HG02763 (cell line): ENCODE measurements around the gene KCNK15.
A peak's percentile ranks its signal among the peaks of the same experiment; 100 is the strongest.
"Not testable (repeated sequence)": the region's sequence is repeated elsewhere in the genome, so short reads cannot be mapped to it uniquely, and the experiment has no call there.

Source experiments
- ATAC-seq: cut with Tn5 transposase; IDR thresholded peaks from one replicate; pipeline ENCODE4 v1.9.1; 2021; ENCODE audit warnings: mild to moderate bottlenecking, moderate library complexity; ENCODE audit not compliant: unreplicated experiment

KCNK15 gene

DNA sequence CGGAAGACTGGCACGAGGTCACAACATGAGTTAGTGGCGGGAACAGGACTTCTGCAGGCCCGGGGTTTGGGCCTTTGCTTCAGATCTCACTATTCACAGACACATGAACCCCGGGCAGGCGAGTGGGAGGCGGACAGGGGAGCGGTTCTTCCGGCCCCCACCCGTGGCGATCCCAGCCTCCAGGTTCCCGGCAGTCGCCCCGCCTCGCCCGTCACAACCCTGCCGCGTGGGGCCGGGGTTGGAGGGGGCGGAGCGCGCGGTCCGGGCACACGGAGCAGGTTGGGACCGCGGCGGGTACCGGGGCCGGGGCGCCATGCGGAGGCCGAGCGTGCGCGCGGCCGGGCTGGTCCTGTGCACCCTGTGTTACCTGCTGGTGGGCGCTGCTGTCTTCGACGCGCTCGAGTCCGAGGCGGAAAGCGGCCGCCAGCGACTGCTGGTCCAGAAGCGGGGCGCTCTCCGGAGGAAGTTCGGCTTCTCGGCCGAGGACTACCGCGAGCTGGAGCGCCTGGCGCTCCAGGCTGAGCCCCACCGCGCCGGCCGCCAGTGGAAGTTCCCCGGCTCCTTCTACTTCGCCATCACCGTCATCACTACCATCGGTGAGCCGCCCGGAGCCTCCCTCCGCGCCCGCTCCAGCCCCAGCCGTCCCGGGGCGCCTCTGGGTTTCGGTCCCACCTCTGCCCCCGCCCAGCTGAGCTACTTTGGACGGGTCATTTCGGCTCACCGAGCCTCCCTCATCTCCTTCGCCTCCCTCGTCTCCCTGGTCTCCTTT is at the start of gene KCNK15:
TSS of gene KCNK15 (plus strand) at position 268 of the 769 bp plus-strand sequence. CDS start at position 314, 46 bp downstream.
- no peak for ATAC-seq

DNA sequence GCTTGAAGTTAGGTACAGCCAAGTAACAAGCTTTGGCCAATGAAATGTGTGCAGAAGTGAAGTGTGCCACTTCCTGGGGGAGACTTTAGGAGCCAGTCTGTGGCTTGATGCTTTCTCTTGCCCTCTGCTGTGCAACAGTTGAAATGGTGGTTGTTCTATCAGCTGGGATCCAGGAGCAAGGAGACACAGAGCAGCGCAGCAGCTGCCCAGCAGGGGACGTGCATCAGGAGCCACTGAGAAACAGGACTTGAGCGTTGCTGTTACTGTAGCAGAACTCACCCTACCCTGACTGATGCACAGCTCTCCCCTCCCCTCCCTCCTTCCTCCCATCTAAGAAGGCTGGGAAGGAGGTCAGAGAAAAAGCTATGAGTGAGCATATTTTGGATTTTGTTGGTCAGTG is 49.4 kb upstream of the KCNK15 start:
- no peak for ATAC-seq

DNA sequence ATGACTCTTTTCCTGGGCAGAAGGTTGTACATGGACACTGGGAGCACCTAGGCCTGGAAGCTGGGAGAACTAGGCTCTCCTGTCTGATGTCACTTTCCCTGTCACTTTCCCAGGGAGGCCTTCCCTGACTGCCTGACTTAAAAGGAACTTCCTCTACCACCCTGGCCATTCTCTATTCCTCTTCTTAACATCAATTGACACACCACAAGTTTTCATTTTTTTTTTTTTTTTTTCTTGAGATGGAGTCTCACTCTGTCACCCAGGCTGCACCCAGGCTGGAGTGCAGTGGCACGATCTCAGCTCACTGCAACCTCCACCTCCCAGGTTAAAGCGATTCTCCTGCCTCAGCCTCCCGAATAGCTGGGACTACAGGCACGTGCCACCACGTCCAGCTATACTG is 48.6 kb upstream of the KCNK15 start:
- not testable (repeated sequence) for ATAC-seq

DNA sequence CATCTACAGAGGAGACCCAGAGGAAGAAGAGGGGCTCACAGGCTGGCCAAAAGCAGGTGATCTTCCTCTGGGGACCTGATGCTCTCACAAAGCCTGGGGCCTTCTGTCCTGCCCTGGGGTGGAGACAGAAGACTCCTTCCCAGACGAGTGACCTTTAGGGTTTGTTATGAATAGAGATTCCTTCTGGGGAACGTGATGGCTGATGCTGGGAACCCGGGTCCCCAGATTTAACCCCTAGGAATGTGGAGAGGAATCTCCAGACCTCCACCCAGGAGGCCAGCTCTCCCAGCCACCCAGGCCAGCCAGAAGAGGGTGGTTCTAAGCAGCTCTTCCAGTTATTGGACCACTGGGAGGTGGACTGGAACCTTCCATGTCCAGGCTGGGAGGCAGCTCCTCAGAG is 47.3 kb upstream of the KCNK15 start:
- no peak for ATAC-seq

DNA sequence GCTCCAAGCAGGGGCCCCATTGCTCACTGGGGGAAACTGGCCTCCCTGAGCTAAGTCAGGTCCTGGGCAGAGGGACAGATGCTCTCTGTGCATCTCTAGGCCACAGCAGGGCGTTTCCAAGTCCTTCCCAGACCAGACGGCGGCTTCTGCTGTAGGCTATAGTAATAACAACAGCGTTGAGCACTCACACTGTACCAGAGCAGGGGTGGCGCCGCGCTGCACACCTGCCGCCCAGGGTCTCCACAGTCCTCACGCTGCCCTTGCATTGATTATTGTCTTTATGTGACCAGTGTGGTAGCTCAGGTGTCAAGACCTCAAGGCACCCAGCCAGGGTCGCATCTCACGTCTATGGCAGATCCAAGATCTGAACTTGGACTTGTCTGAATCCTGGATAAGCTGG is 45.4 kb upstream of the KCNK15 start:
- ATAC-seq: no peak

DNA sequence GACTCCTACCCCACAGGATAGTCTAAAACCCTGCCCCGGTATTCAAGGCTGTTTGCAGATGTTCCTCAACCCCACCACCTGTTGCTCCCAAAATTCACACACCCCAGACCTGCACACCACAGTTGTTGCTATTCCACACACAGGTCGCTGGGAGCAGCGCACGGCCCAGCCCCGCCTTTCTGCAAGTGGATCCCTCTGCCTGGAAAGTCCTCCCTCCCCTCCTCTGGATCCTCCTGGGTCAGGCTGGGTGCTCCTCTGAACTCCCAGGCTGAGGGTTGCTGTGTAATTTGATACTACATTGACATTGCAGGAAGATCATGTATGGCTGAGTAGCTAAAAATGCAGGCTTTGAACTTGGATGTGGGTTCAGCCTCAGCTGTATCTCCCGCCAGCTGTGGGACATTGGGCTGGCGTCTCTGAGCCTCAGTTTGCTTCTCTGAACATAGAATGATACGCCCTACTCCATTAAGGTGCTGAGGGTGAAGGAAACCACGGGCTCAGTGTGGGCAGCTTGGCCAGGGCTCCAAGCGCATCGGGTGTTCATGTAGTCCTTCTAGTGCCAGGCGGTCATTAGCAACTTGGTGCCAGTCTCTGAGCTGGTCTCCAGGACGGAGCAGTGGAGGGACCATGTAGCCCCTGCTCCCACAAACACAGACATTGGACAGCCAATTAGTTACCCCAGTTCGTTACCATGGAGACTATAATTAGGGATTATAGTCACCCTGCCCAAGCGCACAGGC is 44.4 kb upstream of the KCNK15 start:
- ATAC-seq: no peak

DNA sequence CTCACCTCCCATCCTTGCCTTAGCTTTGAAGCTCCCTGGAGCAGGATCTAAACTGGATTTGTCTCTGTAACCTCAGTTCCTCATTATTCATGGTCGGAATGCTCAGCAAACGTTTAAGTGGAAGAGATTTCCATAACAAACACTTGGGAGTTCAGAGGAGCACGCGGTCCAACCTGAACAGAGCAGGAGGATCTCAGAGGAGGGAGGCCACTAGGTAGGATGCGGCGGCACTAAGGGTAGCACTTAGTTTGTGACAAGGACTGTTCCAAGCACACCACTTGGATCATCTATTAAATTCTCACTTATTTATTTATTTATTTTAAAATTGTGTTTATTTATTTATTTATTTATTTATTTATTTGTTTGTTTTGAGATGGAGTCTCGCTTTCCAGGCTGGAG is 43.8 kb upstream of the KCNK15 start:
- ATAC-seq: no peak

DNA sequence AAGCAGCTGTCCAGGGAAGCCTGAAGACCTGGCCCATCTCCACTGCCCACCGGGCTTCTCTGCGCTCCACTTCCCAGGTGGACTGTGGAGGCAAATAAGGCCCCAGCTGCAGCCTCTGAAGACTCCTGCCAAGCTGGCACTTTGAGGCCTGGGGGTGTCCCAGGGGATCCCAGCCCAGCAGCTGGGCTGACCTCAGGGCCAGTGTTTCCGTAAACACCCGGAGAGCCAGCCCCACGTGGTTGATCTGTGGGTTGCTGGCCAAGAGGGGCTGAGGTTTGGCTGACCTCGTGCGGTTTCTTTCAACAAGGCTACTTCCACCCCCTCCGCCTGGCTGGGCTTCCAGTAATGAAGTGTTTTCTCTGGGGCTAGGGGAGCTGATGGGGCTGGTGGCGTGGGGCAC is 42.9 kb upstream of the KCNK15 start:
- ATAC-seq: peak; percentile 69

DNA sequence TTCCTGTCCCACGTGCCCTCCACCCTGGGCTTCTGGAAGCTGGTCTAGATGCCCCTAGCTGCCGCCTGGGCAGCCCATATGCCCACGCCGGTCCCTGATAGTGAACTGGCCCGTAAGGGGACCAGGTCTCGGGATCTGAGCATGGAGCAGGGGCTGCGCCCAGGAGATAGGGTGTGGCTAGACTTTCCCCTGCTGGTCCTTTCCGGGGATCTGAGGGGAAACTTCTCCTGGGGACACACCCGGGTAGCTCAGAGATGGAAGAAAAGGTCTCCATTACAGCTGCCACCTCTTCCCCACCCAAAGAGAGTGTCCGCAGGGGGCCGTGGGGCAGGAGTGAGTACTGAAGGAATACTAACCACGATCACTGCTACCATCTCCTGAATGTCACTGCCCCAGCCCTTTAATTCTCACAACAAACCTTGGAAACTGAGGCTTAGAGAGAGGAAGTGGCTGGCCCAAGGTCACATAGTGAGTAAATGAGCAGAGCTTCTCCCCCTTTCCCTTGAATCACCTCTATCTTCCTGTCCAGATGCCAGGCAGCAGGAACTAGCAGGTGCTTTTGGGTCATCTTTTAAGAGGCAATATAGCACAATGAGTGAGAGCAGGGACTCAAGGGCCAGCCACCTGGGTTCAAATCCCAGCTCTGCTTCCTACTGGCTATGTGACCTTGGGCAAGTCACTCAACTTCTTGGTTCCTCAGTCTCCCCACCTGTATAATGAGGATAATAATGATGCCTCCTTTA is 42.3 kb upstream of the KCNK15 start:
- ATAC-seq: peak; percentile 23

DNA sequence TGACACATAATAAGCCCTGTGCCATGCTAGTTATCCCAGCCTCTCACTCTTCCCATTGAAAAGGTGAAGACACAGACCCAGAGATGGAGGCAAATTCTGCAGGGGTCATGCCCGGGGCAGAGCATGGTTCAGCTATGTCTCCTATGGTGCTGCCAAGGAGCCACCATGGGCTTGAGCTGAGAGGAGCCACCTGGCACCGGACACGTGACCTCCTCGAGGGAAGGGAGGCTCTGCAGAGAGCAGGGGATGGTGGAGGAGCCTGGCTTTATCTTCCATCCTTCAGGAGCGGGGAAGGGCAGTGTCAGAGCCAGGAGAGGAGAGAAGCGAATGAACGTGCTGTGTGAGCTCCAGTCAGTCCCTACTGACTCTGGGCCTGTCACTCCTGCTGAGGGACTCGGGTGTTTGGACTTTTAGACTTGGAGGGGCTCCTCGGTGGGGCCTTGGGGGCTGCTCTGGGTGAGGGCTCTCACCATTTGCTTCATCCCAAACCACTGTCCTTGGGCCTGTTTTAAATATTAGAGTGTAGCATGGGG is 41.6 kb upstream of the KCNK15 start:
- no peak for ATAC-seq

DNA sequence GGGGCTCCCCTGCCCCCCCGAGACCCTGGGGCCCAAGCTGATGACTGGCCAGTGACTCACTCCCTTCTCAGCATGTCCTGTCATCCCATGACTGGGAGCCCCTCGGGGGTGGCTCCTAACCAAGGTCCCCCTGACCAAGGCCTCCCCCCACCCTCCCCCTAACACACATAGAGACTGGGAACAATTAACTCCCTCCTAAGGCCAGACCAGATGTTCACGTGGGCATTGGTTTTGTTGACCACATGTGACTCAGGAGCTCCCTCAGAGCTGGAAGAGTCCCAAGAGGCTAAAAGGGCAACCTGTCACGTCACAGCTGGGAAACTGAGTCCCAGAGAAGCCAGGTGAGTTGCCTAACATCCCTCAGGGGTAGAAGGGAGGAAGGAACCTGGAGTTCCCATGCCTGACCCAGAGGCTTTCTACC is 41.1 kb upstream of the KCNK15 start:
- ATAC-seq: no peak

DNA sequence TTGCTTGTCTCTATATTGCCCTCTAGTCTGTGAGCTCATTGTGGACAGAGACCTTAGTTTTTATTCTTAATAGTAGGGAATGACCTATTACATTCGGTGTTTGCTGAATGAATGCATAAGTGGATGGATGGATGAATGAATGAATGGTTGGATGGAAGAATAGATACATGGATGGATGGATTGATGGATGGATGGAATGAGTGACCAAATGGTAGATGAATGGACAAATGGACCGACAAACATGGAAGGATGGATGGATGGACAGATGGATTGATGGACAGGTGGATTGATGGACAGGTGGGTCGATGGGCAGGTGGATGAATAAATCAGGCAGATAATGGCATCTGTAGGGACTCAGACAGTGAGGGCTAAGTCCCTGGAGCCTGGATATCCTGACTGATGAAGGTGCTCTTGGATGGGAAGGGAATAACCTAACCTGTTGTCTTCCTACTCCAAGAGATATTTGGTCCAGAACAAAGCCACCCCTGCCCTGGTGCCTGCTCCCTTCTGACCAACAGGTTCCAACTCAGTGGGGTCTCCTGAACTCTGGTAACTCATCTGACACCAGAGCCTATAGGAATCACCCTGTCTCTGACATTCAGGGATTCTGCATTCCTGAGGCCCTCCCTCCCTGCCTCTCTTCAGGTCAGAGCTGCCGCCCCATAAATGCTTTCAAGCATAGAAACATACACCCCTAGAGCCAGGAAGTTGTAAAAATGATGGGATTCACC is 40.1 kb upstream of the KCNK15 start:
- ATAC-seq: no peak

DNA sequence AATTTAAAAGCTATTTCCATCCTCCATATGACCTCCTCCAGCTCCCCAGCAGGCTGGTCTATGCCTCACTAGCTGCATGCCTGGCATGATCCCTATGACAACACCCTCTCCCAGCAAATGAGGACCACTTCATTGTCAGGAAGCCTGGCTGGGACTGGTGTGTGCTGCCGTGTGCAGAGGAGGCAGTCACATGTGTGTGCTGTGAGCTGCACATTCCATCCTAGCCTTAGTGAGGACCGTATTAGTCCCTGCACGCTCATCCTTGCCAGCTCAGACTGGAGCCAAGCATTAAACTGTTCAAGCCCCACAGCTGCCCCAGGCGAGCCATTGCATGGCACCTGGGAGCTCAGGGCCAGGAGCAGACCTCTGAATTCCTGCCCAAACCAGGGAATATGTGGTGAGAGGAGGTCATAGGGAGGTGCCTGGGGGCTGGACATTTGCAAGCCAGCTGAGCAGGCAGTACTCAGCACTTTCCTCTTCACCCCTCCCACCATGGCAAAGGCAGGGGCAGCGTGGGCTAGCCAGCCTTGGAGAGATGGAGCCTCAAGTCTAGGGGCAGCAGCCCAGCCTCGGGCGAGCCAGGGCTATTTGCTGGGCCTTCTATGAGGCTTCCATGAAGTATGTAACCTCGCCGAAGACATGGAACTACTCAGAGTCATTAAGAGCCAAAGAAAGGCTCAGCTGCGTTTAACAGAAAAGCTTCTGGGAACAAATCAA is 39.2 kb upstream of the KCNK15 start:
- ATAC-seq: no peak

DNA sequence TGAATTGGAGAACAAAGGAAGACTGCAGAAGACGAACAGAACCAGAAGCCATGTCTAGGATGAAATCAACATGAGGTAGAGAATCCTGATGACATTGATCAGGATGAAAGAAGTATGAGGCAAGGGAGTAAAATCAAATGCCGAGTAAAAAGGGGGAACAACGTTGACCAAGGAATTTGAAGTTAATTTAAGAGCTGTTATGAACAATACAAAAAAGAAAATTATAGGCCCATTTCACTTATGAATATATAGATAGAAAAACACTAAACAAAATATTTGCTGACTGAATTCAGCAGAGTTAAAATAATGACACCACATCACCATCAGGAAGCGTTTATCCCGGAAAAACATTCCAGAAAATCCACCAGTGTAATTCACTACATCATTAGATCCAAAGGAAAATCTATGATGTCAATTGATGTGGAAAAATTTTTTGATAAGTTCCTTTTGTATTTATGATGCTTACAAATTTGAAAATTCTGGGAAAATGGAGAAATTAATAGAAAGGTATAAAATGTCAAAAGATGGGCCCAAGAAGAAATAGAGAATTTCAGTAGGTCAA is 38.6 kb upstream of the KCNK15 start:
- ATAC-seq: no peak

DNA sequence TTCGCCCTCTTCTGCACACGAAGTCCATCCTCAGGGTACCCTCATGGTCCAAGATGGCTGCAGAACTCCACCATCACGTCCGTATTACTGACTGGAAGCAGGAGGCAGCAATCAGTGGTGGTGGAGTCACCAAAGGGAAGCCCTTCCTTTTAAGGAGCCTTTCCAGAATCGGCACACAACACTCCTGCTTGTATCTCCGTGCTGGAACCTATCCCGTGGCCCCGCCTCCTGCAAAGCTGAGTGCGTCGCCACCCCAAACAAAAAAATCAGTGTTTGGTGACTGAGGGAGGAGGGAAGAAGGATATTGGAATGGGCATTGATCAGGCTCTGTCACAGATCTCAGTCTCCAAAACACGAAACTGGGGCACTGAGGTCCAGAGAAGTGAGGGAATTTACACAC is 36.3 kb upstream of the KCNK15 start:
- ATAC-seq: no peak

DNA sequence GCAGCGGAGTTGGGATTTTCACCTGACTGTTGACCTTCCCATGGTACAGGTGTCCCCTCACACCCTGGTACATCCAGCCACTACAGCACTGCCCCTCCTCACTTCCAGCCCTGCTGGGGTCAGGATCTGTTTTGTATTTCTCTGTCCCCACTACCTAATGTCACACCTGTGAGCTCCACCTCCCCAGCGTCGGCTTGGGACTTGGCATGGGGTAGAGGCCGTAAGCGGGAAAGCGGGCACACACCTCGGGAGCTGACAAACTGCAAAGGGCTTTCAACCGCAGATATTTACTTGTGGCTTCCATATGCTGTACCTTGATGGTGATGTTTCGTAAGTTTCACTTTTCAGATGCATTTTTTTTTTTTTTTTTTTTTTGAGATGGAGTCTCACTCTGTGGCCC is 35.9 kb upstream of the KCNK15 start:
- ATAC-seq: no peak

DNA sequence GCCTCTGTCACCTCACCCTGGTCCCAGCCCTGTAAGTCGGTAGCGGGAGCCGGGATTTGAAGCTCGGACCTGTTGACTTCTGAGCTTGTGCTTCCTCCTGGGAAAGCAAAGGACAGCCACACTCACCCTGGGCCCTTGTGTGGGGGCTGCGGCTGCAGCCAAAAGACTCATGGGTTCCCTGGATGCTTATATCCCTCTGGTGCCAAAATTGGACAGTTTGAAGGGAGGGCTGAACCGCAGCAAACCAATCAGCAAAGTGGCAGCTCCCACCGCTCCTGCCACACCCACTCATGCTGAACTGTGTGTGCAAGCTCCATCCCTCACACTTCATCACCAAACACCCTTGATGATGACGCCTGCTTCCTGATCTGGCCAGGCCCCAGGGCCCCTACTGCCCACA is 34.4 kb upstream of the KCNK15 start:
- no peak for ATAC-seq

DNA sequence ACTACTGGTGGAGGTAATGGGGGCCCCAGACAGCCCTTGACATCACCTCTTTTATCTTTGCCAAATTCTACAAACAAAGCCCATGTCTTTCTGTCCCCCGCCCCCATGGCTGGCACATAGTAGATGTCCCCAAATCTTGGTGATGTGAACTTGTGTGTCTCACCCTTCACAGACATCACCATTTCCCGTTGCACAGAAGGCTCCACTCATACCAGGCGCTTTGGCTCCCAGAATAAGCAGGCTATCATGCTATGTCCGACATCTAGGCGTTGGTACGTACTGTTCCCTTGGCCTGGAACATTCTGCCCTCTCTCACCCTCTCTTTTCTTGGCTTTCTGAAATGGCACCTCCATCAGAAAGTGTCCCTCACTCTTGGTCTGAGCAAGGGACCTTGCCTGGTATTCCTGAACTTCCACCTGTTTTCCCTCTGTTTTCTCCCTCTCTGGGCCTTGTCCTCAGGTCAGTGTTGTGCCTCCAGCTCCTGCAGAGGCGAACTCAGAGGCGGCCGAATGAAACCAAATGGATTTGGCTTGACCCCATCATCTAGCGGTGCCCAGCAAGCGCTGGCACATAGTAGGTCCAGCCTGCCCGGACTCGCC is 31.5 kb upstream of the KCNK15 start:
- ATAC-seq: no peak

DNA sequence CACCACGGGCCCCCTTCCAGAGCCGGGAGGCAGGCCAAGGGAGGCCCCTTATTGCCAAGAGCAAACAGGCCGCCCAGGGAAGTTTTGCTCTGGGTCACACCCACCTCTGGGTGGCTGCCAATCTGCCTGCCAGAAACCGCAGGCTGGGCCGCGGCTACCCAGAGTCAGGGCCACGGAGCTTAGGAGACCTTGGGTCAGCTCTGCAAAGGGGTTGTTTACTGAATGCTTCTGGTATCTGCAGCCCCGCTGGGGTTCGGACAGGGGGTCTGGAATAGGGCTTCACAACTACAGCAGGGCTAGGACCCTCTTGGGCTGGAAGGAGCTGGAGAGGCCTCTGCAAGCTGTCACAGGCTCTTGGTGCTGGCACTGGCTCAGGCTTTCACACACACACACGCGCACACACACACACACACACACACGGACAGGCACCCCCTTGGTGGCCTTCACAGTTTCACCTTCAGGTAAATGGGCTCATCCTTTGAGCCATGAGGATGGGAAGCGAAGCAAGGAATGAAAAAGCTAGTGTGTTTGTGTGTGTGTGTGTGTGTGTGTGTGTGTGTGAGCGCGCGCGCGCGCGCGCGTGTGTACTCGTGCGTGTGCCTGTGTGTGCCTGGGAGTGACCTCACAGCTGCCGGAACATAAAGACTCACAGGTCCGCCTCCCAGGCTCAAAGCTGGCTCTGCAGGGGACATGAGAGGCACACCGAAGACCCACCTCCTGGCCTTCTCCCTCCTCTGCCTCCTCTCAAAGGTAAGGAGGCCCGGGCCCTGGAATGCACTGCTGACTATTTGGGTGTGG is 30.8 kb upstream of the KCNK15 start, which contains the start of gene CCN5:
TSS of gene CCN5 (plus strand) at position 669 of the 798 bp plus-strand sequence. CDS start at position 691, 22 bp downstream.
- no peak for ATAC-seq
